Measurements from ENCODE around the gene KLHL3.

Gene KLHL3

DNA sequence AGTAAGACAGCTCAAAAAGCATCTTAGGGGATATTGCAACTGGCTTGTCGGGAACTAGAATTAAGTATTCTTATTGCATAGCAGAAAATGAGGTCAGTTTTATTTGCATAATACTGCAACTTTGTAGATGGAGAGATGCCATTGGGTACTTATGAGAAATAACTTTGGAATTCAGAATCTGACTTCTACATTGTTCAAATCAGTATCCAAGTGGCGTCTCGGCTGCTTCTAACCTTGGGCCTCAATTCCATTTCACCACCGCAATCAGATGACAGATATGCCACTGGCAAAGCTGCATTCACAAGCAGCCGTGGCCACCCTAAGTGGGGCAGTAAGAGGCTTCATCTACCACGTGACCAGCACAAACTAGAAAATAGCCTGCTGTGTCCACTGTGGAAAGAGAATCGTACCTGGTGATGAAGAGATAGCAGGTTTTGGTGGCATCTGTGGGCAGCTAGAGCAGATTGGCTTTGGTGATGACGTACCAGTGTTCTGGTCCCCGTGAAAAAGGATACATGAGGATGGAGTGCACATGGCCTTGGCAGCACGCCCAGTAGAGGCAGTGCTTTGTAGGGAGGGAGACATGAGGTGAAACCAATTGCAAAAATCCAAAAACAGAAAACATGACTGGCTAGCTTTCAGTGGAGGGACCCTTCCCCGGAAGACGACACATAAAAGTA, 116.6 kb downstream of the KLHL3 start:
- POLR2A ChIA-PET = no interaction called here
- CTCF ChIA-PET = interaction anchor here (0.7 to 2.7 kb wide), 7 partner anchors 10 to 449 kb away, joined by 3 to 13 read pairs (median 4); no protein-coding TSS in a partner anchor
- Histone ChIP-seq H3K4me3 (ENCODE audit: low read depth, low read length) (no peak overlapping the region), H3K36me3 (ENCODE audit: control insufficient read depth in 2 of 2, insufficient read depth in 1 of 2, low read length in 2 of 2) (no peaks in the 10 kb centered on the region), H3K9me3 (ENCODE audit: control insufficient read depth, insufficient read depth, low read depth, low read length) (no peaks in the 10 kb centered on the region), H3K4me1 (ENCODE audit: control insufficient read depth, insufficient read depth, low read length) (no peaks in the 10 kb centered on the region), H3K27ac (ENCODE audit: extremely low read depth, low read depth, low read length) (no peak overlapping the region)
- TF ChIP-seq ZNF394 (tag by site-specific recombination; IDR thresholded peaks at IDR 0.05; ENCODE audit: borderline replicate concordance) (no peak), ZNF600 (tag by site-specific recombination; IDR thresholded peaks at IDR 0.05) (0 out of 2 replicates have a peak, but pooled peaks have one; percentile 34), ZNF664 (tag by site-specific recombination; IDR thresholded peaks at IDR 0.05) (no peak)
- TF ChIP-seq, protein P1, sequence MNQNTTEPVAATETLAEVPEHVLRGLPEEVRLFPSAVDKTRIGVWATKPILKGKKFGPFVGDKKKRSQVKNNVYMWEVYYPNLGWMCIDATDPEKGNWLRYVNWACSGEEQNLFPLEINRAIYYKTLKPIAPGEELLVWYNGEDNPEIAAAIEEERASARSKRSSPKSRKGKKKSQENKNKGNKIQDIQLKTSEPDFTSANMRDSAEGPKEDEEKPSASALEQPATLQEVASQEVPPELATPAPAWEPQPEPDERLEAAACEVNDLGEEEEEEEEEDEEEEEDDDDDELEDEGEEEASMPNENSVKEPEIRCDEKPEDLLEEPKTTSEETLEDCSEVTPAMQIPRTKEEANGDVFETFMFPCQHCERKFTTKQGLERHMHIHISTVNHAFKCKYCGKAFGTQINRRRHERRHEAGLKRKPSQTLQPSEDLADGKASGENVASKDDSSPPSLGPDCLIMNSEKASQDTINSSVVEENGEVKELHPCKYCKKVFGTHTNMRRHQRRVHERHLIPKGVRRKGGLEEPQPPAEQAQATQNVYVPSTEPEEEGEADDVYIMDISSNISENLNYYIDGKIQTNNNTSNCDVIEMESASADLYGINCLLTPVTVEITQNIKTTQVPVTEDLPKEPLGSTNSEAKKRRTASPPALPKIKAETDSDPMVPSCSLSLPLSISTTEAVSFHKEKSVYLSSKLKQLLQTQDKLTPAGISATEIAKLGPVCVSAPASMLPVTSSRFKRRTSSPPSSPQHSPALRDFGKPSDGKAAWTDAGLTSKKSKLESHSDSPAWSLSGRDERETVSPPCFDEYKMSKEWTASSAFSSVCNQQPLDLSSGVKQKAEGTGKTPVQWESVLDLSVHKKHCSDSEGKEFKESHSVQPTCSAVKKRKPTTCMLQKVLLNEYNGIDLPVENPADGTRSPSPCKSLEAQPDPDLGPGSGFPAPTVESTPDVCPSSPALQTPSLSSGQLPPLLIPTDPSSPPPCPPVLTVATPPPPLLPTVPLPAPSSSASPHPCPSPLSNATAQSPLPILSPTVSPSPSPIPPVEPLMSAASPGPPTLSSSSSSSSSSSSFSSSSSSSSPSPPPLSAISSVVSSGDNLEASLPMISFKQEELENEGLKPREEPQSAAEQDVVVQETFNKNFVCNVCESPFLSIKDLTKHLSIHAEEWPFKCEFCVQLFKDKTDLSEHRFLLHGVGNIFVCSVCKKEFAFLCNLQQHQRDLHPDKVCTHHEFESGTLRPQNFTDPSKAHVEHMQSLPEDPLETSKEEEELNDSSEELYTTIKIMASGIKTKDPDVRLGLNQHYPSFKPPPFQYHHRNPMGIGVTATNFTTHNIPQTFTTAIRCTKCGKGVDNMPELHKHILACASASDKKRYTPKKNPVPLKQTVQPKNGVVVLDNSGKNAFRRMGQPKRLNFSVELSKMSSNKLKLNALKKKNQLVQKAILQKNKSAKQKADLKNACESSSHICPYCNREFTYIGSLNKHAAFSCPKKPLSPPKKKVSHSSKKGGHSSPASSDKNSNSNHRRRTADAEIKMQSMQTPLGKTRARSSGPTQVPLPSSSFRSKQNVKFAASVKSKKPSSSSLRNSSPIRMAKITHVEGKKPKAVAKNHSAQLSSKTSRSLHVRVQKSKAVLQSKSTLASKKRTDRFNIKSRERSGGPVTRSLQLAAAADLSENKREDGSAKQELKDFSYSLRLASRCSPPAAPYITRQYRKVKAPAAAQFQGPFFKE (tag by site-specific recombination; IDR thresholded peaks at IDR 0.05; ENCODE audit: borderline replicate concordance) = no peak
- TF ChIP-seq, protein P2, sequence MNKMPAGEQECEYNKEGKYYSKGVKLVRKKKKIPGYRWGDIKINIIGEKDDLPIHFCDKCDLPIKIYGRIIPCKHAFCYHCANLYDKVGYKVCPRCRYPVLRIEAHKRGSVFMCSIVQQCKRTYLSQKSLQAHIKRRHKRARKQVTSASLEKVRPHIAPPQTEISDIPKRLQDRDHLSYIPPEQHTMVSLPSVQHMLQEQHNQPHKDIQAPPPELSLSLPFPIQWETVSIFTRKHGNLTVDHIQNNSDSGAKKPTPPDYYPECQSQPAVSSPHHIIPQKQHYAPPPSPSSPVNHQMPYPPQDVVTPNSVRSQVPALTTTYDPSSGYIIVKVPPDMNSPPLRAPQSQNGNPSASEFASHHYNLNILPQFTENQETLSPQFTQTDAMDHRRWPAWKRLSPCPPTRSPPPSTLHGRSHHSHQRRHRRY (tag by site-specific recombination; IDR thresholded peaks at IDR 0.05) = no peak
- TF ChIP-seq, protein P3, sequence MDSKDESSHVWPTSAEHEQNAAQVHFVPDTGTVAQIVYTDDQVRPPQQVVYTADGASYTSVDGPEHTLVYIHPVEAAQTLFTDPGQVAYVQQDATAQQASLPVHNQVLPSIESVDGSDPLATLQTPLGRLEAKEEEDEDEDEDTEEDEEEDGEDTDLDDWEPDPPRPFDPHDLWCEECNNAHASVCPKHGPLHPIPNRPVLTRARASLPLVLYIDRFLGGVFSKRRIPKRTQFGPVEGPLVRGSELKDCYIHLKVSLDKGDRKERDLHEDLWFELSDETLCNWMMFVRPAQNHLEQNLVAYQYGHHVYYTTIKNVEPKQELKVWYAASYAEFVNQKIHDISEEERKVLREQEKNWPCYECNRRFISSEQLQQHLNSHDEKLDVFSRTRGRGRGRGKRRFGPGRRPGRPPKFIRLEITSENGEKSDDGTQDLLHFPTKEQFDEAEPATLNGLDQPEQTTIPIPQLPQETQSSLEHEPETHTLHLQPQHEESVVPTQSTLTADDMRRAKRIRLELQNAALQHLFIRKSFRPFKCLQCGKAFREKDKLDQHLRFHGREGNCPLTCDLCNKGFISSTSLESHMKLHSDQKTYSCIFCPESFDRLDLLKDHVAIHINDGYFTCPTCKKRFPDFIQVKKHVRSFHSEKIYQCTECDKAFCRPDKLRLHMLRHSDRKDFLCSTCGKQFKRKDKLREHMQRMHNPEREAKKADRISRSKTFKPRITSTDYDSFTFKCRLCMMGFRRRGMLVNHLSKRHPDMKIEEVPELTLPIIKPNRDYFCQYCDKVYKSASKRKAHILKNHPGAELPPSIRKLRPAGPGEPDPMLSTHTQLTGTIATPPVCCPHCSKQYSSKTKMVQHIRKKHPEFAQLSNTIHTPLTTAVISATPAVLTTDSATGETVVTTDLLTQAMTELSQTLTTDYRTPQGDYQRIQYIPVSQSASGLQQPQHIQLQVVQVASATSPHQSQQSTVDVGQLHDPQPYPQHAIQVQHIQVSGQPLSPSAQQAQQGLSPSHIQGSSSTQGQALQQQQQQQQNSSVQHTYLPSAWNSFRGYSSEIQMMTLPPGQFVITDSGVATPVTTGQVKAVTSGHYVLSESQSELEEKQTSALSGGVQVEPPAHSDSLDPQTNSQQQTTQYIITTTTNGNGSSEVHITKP (tag by site-specific recombination; IDR thresholded peaks at IDR 0.05) = peak; percentile 74

DNA sequence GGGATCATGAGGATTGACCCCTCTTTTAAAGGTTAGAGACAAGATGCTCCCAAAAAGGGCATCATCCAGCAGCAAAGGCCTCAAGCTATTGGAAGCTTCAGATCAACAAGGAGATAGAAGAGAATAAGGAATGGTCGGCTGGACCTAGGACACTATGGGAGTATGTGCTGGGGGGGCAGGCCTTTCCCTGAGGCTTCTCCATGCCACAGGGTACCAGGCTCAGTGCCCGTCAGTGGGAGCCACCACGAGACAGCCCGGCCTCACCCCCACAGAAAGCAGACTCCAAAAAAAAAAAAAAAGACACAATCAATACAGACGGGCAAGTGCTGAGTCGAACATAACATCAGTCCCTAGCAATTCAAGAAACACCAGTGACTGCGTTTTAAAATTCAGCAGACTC, 117.4 kb downstream of the KLHL3 start:
- POLR2A ChIA-PET = no interaction called here
- Histone ChIP-seq H3K4me1 (ENCODE audit: control insufficient read depth, insufficient read depth, low read length) (no peaks in the 10 kb centered on the region), H3K36me3 (ENCODE audit: control insufficient read depth in 2 of 2, insufficient read depth in 1 of 2, low read length in 2 of 2) (no peaks in the 10 kb centered on the region)
- TF ChIP-seq, protein P4, sequence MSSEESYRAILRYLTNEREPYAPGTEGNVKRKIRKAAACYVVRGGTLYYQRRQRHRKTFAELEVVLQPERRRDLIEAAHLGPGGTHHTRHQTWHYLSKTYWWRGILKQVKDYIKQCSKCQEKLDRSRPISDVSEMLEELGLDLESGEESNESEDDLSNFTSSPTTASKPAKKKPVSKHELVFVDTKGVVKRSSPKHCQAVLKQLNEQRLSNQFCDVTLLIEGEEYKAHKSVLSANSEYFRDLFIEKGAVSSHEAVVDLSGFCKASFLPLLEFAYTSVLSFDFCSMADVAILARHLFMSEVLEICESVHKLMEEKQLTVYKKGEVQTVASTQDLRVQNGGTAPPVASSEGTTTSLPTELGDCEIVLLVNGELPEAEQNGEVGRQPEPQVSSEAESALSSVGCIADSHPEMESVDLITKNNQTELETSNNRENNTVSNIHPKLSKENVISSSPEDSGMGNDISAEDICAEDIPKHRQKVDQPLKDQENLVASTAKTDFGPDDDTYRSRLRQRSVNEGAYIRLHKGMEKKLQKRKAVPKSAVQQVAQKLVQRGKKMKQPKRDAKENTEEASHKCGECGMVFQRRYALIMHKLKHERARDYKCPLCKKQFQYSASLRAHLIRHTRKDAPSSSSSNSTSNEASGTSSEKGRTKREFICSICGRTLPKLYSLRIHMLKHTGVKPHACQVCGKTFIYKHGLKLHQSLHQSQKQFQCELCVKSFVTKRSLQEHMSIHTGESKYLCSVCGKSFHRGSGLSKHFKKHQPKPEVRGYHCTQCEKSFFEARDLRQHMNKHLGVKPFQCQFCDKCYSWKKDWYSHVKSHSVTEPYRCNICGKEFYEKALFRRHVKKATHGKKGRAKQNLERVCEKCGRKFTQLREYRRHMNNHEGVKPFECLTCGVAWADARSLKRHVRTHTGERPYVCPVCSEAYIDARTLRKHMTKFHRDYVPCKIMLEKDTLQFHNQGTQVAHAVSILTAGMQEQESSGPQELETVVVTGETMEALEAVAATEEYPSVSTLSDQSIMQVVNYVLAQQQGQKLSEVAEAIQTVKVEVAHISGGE (tag by site-specific recombination; conservative IDR thresholded peaks at IDR 0.05; ENCODE audit: low read depth) = no peak
- TF ChIP-seq ZXDB (tag by site-specific recombination; IDR thresholded peaks at IDR 0.05) (no peak), ZNF112 (tag by site-specific recombination; IDR thresholded peaks at IDR 0.05) (no peak), ZNF768 (tag by site-specific recombination; IDR thresholded peaks at IDR 0.05) (no peak), ZNF621 (tag by site-specific recombination; IDR thresholded peaks at IDR 0.05) (no peak)
- TF ChIP-seq, protein P5, sequence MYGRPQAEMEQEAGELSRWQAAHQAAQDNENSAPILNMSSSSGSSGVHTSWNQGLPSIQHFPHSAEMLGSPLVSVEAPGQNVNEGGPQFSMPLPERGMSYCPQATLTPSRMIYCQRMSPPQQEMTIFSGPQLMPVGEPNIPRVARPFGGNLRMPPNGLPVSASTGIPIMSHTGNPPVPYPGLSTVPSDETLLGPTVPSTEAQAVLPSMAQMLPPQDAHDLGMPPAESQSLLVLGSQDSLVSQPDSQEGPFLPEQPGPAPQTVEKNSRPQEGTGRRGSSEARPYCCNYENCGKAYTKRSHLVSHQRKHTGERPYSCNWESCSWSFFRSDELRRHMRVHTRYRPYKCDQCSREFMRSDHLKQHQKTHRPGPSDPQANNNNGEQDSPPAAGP (tag by site-specific recombination; IDR thresholded peaks at IDR 0.05) = no peak
- TF ChIP-seq, protein P6, sequence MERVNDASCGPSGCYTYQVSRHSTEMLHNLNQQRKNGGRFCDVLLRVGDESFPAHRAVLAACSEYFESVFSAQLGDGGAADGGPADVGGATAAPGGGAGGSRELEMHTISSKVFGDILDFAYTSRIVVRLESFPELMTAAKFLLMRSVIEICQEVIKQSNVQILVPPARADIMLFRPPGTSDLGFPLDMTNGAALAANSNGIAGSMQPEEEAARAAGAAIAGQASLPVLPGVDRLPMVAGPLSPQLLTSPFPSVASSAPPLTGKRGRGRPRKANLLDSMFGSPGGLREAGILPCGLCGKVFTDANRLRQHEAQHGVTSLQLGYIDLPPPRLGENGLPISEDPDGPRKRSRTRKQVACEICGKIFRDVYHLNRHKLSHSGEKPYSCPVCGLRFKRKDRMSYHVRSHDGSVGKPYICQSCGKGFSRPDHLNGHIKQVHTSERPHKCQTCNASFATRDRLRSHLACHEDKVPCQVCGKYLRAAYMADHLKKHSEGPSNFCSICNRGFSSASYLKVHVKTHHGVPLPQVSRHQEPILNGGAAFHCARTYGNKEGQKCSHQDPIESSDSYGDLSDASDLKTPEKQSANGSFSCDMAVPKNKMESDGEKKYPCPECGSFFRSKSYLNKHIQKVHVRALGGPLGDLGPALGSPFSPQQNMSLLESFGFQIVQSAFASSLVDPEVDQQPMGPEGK (tag by site-specific recombination; IDR thresholded peaks at IDR 0.05) = no peak

More for the DNA sequence above, 117.4 kb downstream of the KLHL3 start:
- Histone ChIP-seq H3K27ac (ENCODE audit: extremely low read depth, low read depth, low read length) (no peak overlapping the region), H3K4me3 (ENCODE audit: low read depth, low read length) (no peak overlapping the region), H3K9me3 (ENCODE audit: control insufficient read depth, insufficient read depth, low read depth, low read length) (no peaks in the 10 kb centered on the region)
- CTCF ChIA-PET = interaction anchor here (0.6 to 1.7 kb wide), 5 partner anchors 11 to 492 kb away, joined by 3 to 6 read pairs (median 4); no protein-coding TSS in a partner anchor
